Erythroblast (primary cell): Measurements from ENCODE around the gene PLEKHJ1.
"Not testable (repeated sequence)": the region's sequence is repeated elsewhere in the genome, so short reads cannot be mapped to it uniquely, and the experiment has no call there.

Experiments used
- DNase-seq, 2 experiments: peaks; one replicate each; lab custom pipeline; 2025; lab: John Stamatoyannopoulos, UW
- GATA1 ChIP-seq: IDR thresholded peaks from 2 replicates; pipeline ENCODE4 v1.6.1; 2011; ENCODE audit warnings: low read depth, mild to moderate bottlenecking, control low read depth, low read length, moderate library complexity
- POLR2A ChIP-seq: IDR thresholded peaks from 2 replicates; pipeline ENCODE4 v1.6.1; 2011; ENCODE audit warnings: mild to moderate bottlenecking, low read length

The PLEKHJ1 gene

GRCh38 chr19:2201473-2202148, 34.5 kb downstream of the PLEKHJ1 start:
- no peak for DNase-seq
- TF ChIP-seq POLR2A (no peak), GATA1 (no peak)

GRCh38 chr19:2200624-2201294, 35.4 kb downstream of the PLEKHJ1 start:
- DNase-seq, result not testable (repeated sequence)

GRCh38 chr19:2199861-2200623, 36.1 kb downstream of the PLEKHJ1 start:
- TF ChIP-seq GATA1, result no peak
- no peak for TF ChIP-seq POLR2A
- DNase-seq, result no peak

- TF ChIP-seq GATA1, result no peak
- no peak for TF ChIP-seq POLR2A
Measured at GRCh38 chr19:2199215-2199614, 36.9 kb downstream of the PLEKHJ1 start.

DNA sequence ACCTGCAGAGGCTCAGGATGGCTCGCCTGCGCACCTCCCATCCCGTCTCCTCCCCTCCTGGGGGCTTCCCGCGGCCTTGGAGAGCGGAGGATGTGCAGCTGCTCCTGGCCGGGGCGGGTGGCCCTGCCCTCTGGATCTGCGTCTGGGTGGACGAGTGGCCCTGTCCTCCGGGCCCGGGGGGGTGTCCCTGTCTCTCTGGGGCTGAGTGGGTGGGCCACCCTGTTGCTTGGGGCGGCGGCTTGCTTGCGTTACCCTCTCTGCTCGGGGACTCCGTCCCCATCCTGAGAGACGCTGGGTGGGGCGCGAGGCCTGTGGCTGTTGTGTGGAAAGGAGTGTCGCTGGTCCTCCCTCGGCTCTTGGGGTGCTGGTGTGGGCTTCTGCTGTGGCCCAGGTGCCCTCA, 37.8 kb downstream of the PLEKHJ1 start:
- TF ChIP-seq GATA1, result no peak
- no peak for TF ChIP-seq POLR2A
- DNase-seq, result no peak

More at GRCh38 chr19:2199215-2199614, 36.9 kb downstream of the PLEKHJ1 start:
- no peak for DNase-seq

GRCh38 chr19:2197270-2197669, 38.9 kb downstream of the PLEKHJ1 start:
- DNase-seq, result no peak

GRCh38 chr19:2195914-2196313, 40.2 kb downstream of the PLEKHJ1 start:
- TF ChIP-seq POLR2A (no peak), GATA1 (no peak)

More at GRCh38 chr19:2197270-2197669, 38.9 kb downstream of the PLEKHJ1 start:
- no peak for TF ChIP-seq GATA1
- TF ChIP-seq POLR2A, result no peak

DNA sequence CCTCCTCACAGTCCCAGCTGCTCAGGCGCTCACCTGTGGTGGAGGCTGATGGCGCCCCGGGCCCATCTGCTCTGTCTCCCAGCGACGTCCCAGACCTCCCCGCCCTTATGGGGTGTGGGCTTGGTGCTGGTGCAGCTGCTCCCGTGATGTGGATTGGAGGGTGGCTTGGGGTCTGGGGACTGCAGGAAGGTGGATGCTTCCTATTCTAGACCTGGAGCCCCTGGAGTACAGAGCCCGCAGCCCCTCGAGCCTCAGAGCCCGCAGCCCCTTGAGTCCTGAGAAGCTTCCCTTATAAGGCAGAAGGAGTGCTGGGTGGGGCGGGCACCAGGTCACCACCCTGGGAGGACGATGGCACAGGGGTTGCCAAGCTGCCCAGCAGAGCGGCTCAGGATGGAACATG, 40.8 kb downstream of the PLEKHJ1 start:
- no peak for DNase-seq
- TF ChIP-seq GATA1, result no peak
- TF ChIP-seq POLR2A, result no peak

More at GRCh38 chr19:2195914-2196313, 40.2 kb downstream of the PLEKHJ1 start:
- DNase-seq, result no peak

GRCh38 chr19:2194513-2195078, 41.5 kb downstream of the PLEKHJ1 start:
- no peak for DNase-seq

GRCh38 chr19:2193807-2194206, 42.3 kb downstream of the PLEKHJ1 start:
- no peak for DNase-seq
- TF ChIP-seq POLR2A (no peak), GATA1 (no peak)

More at GRCh38 chr19:2194513-2195078, 41.5 kb downstream of the PLEKHJ1 start:
- TF ChIP-seq POLR2A (no peak), GATA1 (no peak)

- no peak for DNase-seq
- TF ChIP-seq GATA1, result no peak
- no peak for TF ChIP-seq POLR2A
Measured at GRCh38 chr19:2192862-2193261, 43.3 kb downstream of the PLEKHJ1 start.

GRCh38 chr19:2191456-2192310, 44.4 kb downstream of the PLEKHJ1 start:
- no peak for TF ChIP-seq GATA1
- no peak for TF ChIP-seq POLR2A
- no peak for DNase-seq
